Naive B cell (primary cell): Measurements from ENCODE around the gene HES6. TPM values are rescaled to one million over a fixed set of nuclear protein-coding genes. Genes with fewer than 3 reads are reported as not detected.

Experiments used
- ATAC-seq, 2 donors: fragments of 150-1000 bp; cut with Tn5 transposase; 2 replicates each; pipeline ENCODE4 v1.10.0; 2021; ENCODE audit warnings: low read depth in 2 of 2, mild to moderate bottlenecking in 2 of 2, moderate library complexity in 2 of 2
- DNase-seq: peaks from one replicate; pipeline ENCODE4 v3.0.0; 2022
- H3K27ac Mint-ChIP-seq, 6 donors: one replicate each; pipeline ENCODE4 v1.8.0; 2020 to 2022; ENCODE audit warnings: mild to moderate bottlenecking in 6 of 6, mixed read lengths in 6 of 6, moderate library complexity in 5 of 6, inconsistent platforms in 2 of 6
- H3K27me3 Mint-ChIP-seq, 3 donors: one replicate each; pipeline ENCODE4 v1.8.0; 2021 to 2022; ENCODE audit warnings: mixed read lengths in 3 of 3, mild to moderate bottlenecking in 1 of 3
- H3K36me3 Mint-ChIP-seq, 2 donors: one replicate each; pipeline ENCODE4 v1.8.0; 2020 to 2022; ENCODE audit warnings: mixed read lengths in 2 of 2, inconsistent platforms in 1 of 2, mild to moderate bottlenecking in 1 of 2
- H3K4me1 Mint-ChIP-seq, 3 donors: one replicate each; pipeline ENCODE4 v1.8.0; 2020 to 2022; ENCODE audit warnings: mixed read lengths in 3 of 3, inconsistent platforms in 1 of 3, mild to moderate bottlenecking in 1 of 3, moderate library complexity in 1 of 3
- H3K4me3 Mint-ChIP-seq, 8 donors: one replicate each; pipeline ENCODE4 v1.8.0; 2020 to 2022; ENCODE audit warnings: mild to moderate bottlenecking in 8 of 8, mixed read lengths in 8 of 8, moderate library complexity in 8 of 8, inconsistent platforms in 2 of 8
- H3K9me3 Mint-ChIP-seq, 7 donors: one replicate each; pipeline ENCODE4 v1.8.0; 2020 to 2022; ENCODE audit warnings: mixed read lengths in 7 of 7, mild to moderate bottlenecking in 5 of 7, inconsistent platforms in 2 of 7, moderate library complexity in 1 of 7
- polyA plus RNA-seq, 6 donors: library from polyadenylated mRNA; unstranded; fragments of 300-500 nt; fragmentation: Illumina TruSeq; gene quantifications; one replicate each; pipeline ENCODE4 v1.2.3, GENCODE V29; 2021; ENCODE audit warnings: low read depth in 6 of 6

Gene HES6
- polyA plus RNA-seq, 6 donors from 2014 or later: 2.5 to 6.9 (median 3.9) TPM

DNA sequence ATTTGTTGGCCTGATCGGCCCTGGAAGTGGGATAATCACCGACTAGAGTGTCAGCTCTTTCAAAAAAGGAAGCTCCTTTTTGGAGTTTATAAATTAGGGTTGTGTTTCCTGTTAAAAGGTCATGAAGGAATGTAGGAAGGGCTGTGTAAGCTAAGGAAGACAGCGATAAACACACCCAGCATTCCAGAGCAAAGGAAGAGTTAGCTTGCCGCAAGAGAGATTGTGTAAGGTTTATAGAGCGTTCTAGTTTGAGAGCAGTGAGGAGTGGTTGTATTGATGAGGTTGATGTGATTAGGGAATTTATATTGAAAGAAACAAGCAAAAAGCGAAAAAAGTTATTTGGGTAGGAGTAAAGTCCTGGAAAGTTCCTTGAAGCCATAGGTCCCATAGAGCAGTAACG lies 32.8 kb downstream of the HES6 start:
- Mint-ChIP-seq H3K27me3 (peaks cover 0 to 3% (median 0%) of the 10 kb centered on the region in 3 donors), H3K36me3 (no peaks in the 10 kb centered on the region), H3K27ac (no peak overlapping the region), H3K9me3 (peaks cover 0 to 2% (median 0%) of the 10 kb centered on the region in 7 donors), H3K4me3 (no peak overlapping the region), H3K4me1 (peaks cover 10 to 18% (median 15%) of the 10 kb centered on the region in 3 donors)
- ATAC-seq (no peak), DNase-seq (no peak)

DNA sequence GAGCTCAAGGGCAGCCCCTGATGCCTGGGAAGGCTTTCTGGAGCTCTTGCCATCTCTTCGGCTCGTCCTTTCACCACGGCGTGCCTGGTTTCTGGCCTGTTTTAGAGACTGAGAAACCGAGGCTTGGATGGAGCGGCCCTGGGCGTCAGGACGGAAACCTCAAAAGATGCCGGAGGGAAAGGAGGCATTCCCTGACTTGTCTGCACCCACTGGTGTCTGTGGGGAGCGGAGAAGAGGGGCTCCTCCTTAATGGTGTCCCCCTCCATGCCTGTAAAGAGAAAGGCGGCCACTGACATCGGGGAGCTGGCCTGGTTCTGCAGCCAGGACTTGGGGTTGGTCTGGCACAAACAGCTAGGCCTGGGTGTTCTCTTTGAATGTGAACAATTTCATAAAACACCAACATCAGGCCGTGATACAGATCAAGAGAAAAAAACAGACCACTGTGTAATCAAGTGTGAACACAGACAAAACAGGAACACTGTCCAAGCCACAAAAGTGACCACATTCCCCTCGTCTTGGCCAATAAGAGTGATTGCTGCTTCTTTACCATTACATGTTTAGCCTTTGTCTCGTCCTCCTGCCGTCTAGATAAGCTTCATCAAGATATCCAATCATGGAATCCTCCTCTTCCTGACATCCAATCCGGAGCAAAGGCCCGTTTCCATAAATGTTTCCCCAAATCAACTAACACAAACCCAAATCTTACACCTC lies 35.7 kb downstream of the HES6 start:
- Mint-ChIP-seq H3K36me3 (no peaks in the 10 kb centered on the region), H3K4me3 (peak overlapping the region; percentile 63 to 94 (median 86)), H3K27me3 (no peaks in the 10 kb centered on the region), H3K4me1 (peaks cover 20 to 39% (median 36%) of the 10 kb centered on the region in 3 donors), H3K9me3 (peaks cover 0 to 2% (median 0%) of the 10 kb centered on the region in 7 donors), H3K27ac (peak overlapping the region; percentile 39 to 95 (median 88))
- DNase-seq (peak; percentile 9), ATAC-seq (no peak)

GRCh38 chr2:238203094-238203972 lies 36.5 kb downstream of the HES6 start, which contains the start of gene ILKAP:
TSS of gene ILKAP (minus strand) at chr2:238203695. CDS start at chr2:238203553, 142 bp downstream.
- Mint-ChIP-seq H3K9me3 (peaks cover 0 to 2% (median 0%) of the 10 kb centered on the region in 7 donors), H3K4me1 (peaks cover 23 to 44% (median 40%) of the 10 kb centered on the region in 3 donors), H3K4me3 (peak within 1 kb of the TSS; percentile 80 to 95 (median 89)), H3K27ac (peak within 1 kb of the TSS; percentile 63 to 95 (median 88)), H3K36me3 (no peaks in the 10 kb centered on the region), H3K27me3 (no peaks in the 10 kb centered on the region)
- ATAC-seq (peak; percentile 95), DNase-seq (peak; percentile 92)

GRCh38 chr2:238202326-238203093 lies 37.3 kb downstream of the HES6 start:
- H3K36me3 Mint-ChIP-seq: no peaks in the 10 kb centered on the region
- no peaks in the 10 kb centered on the region for H3K27me3 Mint-ChIP-seq
- ATAC-seq: no peak
- peaks cover 0 to 2% (median 0%) of the 10 kb centered on the region in 7 donors for H3K9me3 Mint-ChIP-seq
- H3K4me1 Mint-ChIP-seq: peaks cover 25 to 47% (median 44%) of the 10 kb centered on the region in 3 donors
- H3K27ac Mint-ChIP-seq: peak overlapping the region; percentile 58 to 95 (median 86)
- peak overlapping the region; percentile 80 to 95 (median 89) for H3K4me3 Mint-ChIP-seq
- no peak for DNase-seq

GRCh38 chr2:238190445-238190844 lies 49.4 kb downstream of the HES6 start:
- H3K27ac Mint-ChIP-seq: no peak overlapping the region
- H3K9me3 Mint-ChIP-seq: no peaks in the 10 kb centered on the region
- H3K4me3 Mint-ChIP-seq: no peak overlapping the region
- DNase-seq: no peak
- no peak for ATAC-seq
- no peaks in the 10 kb centered on the region for H3K27me3 Mint-ChIP-seq
- peaks cover 1 to 3% (median 1%) of the 10 kb centered on the region in 3 donors for H3K4me1 Mint-ChIP-seq
- peaks cover 23 to 25% of the 10 kb centered on the region in 2 donors for H3K36me3 Mint-ChIP-seq

Other genes starting within 250 kb of the HES6 start
- 10 to 100 TPM; 11.5 to 18.8 (median 15.6) TPM for gene SCLY, start 179.0 kb downstream of the HES6 start, polyA plus RNA-seq
- under 1 TPM in 2 of 6 donors, not detected in 4; 0.24 to 0.30 TPM for gene ESPNL, start 139.7 kb downstream of the HES6 start, polyA plus RNA-seq
- not detected for gene KLHL30, start 101.4 kb downstream of the HES6 start, polyA plus RNA-seq
- not detected for gene ERFE, start 81.1 kb downstream of the HES6 start, polyA plus RNA-seq
- 10 to 100 TPM; 37.4 to 51.4 (median 48.4) TPM for gene ILKAP, start 36.3 kb downstream of the HES6 start, polyA plus RNA-seq
- 10 to 100 TPM in 1 of 6 donors, 1 to 10 TPM in 5; 3.5 to 11.7 (median 4.5) TPM for gene PER2, start 48.6 kb upstream of the HES6 start, polyA plus RNA-seq
- 1 to 10 TPM; 2.8 to 5.4 (median 3.5) TPM for gene TRAF3IP1, start 80.5 kb upstream of the HES6 start, polyA plus RNA-seq
- 10 to 100 TPM; 17.4 to 43.8 (median 24.2) TPM for gene ASB1, start 186.9 kb upstream of the HES6 start, polyA plus RNA-seq